ENCODE data around the gene TFDP1.

TFDP1 gene

DNA sequence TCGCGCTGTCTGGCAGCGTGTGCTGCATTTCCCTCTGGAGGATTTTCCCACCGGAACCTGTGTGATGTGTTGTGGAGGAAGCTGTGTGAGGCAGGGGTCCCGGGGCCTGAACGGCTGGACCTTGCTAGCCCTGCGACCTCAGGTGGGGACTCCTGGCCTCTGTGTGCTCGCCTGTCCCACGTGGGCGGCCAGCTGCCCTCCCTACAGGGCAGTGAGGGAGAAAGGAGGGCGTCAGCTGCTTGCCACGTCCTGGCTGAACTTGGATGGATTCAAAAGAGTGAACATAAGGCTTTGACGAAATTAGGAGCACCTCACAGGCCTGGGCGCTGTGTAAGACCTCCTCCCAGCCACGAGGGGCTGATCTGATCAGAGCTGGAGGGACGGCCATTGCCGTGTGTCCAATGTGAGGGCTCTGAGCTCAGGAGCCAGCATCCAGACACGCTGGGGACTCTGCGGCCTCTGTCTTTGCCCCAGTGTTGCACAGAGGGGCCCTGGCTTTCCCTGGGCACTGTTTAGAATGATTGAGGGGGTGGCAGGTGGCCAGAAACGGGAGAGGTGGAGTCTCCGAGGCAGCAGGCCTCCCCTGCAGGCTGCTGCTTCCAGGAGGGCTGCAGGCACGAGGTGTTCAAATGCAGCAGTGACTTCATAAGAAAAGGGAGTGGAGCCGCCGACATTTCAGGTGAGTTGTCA, 13.0 kb downstream of the TFDP1 start:
- DNase-seq (ENCODE audit: low read depth in 2 of 2): no peak

GRCh38 chr13:113598081-113598410, 13.5 kb downstream of the TFDP1 start:
- DNase-seq (ENCODE audit: low read depth in 2 of 2): no peak

DNA sequence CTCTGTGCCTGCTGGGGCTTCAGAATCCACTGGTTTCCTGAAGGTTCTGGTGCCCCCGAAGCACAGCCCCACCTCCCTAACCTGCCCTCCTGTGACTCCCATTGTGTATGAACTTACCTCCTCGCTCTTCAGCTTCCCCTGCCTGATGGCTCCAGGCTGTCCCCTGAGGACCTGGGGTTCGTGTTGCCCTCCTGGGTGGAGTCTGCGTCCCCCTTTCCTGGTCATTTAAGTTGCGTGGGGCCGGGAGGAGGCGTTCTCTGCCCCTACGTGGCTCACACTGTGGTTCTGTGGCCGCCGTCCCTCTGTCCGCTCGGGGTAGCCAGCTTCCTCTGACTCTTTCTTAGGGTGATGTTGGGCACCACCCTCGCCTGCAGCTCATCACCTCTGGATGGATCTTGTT, 13.9 kb downstream of the TFDP1 start:
- DNase-seq (ENCODE audit: low read depth in 2 of 2): no peak

DNA sequence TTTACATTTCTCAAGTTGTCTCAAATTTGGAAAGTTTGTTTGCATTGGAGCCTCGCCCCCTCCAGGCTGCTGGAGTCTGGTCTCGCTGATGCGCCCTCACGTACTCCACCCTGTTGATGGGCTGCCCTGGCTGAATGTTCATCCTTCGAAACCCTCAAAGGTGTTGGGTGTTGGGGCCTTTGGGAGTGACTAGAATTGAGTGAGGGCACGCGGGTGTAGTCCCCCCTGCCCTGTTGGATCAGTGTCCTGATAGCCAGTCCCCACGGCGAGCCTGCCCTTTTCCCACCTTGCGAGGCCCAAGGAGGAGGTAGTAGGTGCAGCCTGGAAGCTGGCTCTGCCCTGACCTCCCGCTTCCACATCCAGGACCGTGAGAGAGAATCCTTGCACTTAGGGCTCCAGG, 14.8 kb downstream of the TFDP1 start:
- DNase-seq (ENCODE audit: low read depth in 2 of 2): no peak

- no peak for DNase-seq (ENCODE audit: low read depth in 2 of 2)
These were observed 16.9 kb downstream of the TFDP1 start for GRCh38 chr13:113601166-113602070.

GRCh38 chr13:113602291-113602988, 17.9 kb downstream of the TFDP1 start:
- DNase-seq (ENCODE audit: low read depth in 2 of 2): no peak

- no peak for DNase-seq (ENCODE audit: low read depth in 2 of 2)
These were observed 18.7 kb downstream of the TFDP1 start for GRCh38 chr13:113603116-113603710.

DNA sequence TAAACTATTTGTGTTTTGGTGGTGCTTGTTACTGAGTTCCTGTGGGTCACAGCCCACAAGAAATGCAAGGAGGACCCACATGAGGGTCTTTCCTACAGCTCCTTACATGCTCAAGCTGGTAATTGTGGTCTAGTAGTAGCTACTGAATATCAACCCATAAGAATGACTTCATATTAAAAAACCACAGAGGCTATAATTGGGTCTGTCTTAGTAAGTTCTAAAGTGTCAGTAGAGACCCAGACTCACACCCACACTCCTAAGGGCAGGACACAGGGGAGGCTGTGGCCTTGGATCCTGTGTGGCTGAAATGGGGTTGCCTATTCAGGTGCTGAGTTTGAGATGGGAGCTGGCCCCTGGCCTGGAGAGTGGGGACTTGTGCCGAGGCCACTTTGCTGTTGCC, 19.6 kb downstream of the TFDP1 start:
- DNase-seq (ENCODE audit: low read depth in 2 of 2): no peak

GRCh38 chr13:113605461-113605860, 20.9 kb downstream of the TFDP1 start:
- no peak for DNase-seq (ENCODE audit: low read depth in 2 of 2)

- no peak for DNase-seq (ENCODE audit: low read depth in 2 of 2)
These were observed 21.4 kb downstream of the TFDP1 start for GRCh38 chr13:113605866-113606438.

- DNase-seq (ENCODE audit: low read depth in 2 of 2): no peak
These were observed 22.7 kb downstream of the TFDP1 start for GRCh38 chr13:113607056-113607888.

- DNase-seq (ENCODE audit: low read depth in 2 of 2): no peak
These were observed 23.5 kb downstream of the TFDP1 start for GRCh38 chr13:113607889-113608635.

- DNase-seq (ENCODE audit: low read depth in 2 of 2): no peak
These were observed 24.5 kb downstream of the TFDP1 start for GRCh38 chr13:113608967-113609533.

DNA sequence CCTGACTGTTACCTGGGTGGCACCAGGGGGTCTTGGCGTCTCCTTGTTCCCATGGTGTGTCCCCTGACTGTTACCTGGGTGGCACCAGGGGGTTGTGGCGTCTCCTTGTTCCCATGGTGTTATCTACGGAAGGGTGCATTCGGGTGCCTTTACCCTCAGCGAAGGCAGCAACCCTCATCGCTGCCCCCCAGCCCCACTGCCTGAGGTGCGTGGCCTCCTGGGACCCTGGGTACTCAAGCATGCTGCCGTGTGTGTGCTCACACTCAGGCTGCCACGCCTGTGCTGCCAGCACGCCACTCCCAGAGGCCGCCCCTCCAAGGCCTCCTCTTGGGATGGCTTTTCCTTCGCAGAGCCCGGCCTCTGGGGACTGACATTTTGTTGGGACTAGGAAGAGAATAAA, 25.1 kb downstream of the TFDP1 start:
- no peak for DNase-seq (ENCODE audit: low read depth in 2 of 2)

DNA sequence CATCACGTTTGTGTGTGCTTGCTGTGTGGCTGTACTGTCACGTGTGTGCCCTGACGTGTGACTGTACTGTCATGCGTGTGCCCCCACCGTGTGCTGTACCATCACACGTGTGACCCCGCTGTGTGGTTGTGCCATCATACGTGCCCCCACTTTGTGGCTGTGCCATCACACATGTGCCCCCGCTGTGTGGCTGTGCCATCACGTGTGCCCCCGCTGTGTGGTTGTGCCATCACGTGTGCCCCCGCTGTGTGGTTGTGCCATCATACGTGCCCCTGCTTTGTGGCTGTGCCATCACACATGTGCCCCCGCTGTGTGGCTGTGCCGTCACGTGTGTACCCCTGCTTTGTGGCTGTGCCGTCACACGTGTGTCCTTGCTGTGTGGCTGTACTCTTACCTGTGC, 25.7 kb downstream of the TFDP1 start:
- DNase-seq (ENCODE audit: low read depth in 2 of 2): no peak

- DNase-seq (ENCODE audit: low read depth in 2 of 2): no peak
These were observed 27.4 kb downstream of the TFDP1 start for GRCh38 chr13:113611996-113612395.

GRCh38 chr13:113612607-113613006, 28.1 kb downstream of the TFDP1 start:
- DNase-seq (ENCODE audit: low read depth in 2 of 2): no peak

- DNase-seq (ENCODE audit: low read depth in 2 of 2): no peak
These were observed 29.3 kb downstream of the TFDP1 start for GRCh38 chr13:113613789-113614379.

- DNase-seq (ENCODE audit: low read depth in 2 of 2): no peak
These were observed 31.8 kb downstream of the TFDP1 start for GRCh38 chr13:113616281-113616906.
